ENCODE measurements around the gene SRPK2.
"Not testable (repeated sequence)": the region's sequence is repeated elsewhere in the genome, so short reads cannot be mapped to it uniquely, and the experiment has no call there.

The SRPK2 gene

GRCh38 chr7:105339404-105340323 lies 49.1 kb downstream of the SRPK2 start:
- no peak for DNase-seq (ENCODE audit: low read depth in 2 of 2)

GRCh38 chr7:105337529-105337928 lies 51.2 kb downstream of the SRPK2 start:
- no peak for DNase-seq (ENCODE audit: low read depth in 2 of 2)

GRCh38 chr7:105336009-105336408 lies 52.7 kb downstream of the SRPK2 start:
- DNase-seq (ENCODE audit: low read depth in 2 of 2): no peak

- DNase-seq (ENCODE audit: low read depth in 2 of 2): not testable (repeated sequence)
Observed at GRCh38 chr7:105332661-105333060, 56.1 kb downstream of the SRPK2 start.

DNA sequence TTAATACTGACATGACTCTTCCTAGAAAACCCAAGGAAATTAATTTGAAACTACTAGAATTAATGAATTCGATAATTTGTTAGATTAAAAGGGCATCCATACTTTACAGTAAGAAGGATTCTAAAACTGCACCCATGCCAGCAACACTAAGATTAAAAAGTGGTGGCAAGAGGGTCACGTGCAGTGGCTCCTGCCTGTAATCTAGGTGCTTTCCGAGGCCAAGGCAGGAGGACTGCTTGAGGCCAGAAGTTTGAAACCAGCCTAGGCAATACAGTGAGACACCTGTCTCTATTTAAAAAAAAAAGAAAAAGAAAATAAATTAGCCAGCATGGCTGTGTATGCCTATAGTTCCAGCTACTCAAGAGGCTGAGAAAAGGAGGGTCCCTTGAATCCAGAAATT lies 58.2 kb downstream of the SRPK2 start:
- no peak for DNase-seq (ENCODE audit: low read depth in 2 of 2)

DNA sequence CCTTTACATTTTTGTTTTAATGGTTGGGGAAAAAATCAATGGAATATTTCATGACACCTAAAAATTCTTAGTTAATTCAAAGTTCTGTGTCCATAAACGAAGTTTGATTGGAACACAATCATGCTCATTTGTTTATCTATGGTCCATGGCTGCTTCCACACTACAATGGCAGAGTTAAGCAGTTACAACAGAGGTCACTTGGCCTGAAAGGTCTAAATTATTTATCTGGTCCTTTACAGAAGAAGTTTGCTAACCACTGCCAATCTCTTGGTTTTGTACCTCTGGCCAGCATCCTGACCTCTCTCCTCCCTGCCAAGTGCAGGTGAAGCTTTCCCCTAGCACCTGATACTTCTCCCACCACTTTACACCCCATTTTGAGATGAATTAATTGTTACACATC lies 61.5 kb downstream of the SRPK2 start:
- no peak for DNase-seq (ENCODE audit: low read depth in 2 of 2)

DNA sequence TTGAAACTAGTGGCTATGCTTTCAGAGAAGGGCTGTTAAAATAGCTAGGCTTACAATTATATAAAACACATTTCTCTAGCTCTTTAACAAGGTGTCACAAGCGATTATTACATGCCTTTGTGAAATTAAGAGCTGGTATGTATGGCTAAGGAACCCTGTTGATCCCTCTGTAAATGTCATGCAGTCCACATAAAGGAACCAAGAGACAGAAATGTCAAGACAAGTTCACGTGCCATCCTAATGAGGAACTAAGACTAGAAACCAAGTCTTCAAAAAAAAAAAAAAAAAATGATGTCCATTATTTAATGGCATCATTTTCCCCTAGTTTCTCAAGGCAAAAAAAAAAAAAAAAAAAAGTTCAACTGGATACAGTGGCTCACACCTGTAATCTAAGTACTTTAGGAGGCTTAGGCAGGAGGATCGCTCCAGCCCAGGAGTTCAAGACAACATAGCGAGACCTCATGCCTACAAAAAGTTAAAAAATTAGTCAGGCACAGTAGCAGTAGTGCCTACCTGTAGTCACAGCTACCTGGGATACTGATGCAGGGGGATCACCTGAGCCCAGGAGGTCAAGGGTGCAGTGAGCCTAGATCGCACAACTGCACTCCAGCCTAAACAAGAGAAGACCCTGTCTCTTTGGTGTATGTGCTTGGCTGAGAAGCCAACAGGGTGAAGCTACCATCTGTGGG lies 63.4 kb downstream of the SRPK2 start:
- DNase-seq (ENCODE audit: low read depth in 2 of 2): no peak

- DNase-seq (ENCODE audit: low read depth in 2 of 2): not testable (repeated sequence)
Observed at GRCh38 chr7:105324606-105325005, 64.1 kb downstream of the SRPK2 start.

GRCh38 chr7:105323366-105323765 lies 65.4 kb downstream of the SRPK2 start:
- DNase-seq (ENCODE audit: low read depth in 2 of 2): no peak

DNA sequence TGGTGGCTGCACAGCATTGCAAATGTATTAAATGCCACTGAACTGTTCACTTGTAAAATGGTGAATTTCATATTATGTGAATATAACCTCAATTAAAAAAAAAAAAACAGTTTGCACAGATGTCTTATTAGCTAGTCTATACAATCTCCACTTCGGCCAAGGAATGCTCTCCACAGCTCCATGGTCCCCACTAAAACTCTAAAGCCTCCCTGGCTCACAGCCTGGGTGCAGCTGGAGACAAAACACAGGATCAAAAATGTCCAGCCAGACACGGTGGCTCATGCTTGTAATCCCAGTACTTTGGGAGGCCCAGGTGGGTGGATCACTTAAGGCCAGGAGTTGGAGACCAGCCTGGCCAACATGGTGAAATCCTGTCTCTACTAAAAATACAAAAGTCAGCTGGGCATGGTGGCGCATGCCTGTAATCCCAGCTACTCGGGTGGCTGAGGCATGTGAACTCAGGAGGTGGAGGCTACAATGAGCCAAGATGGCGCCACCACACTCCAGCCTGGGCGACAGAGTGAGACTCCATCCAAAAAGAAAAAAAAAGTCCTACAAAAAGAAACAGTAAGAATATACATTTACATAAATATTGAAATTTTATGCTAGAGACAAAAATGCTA lies 66.0 kb downstream of the SRPK2 start:
- no peak for DNase-seq (ENCODE audit: low read depth in 2 of 2)

DNA sequence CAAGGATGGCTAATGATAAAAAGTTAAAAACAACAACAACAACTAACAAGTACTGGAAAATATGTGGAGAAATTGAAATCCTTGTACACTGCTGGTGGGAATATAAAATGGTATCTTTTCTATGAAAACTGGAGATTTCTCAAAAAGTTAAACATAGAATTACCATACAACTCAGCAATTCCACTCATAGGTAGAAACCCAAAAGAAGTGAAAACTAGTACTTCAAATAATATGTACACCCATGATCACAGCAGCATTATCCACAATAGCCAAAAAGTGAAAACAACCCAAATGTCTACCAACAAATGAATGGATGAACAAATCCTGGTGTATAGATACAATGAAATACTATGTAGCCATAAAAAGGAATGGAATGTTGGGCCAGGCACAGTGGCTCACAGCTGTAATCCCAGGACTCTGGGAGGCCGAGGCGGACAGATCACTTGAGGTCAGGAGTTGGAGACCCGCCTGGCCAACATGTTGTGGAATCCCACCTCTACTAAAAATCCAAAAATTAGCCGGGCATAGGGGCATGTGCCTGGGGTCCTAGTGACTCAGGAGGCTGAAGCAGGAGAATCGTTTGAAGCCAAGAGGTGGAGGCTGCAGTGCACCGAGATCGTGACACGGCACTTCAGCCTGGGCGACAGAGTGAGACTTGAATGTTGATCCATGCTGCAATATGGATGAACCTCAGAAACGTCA lies 66.8 kb downstream of the SRPK2 start:
- no peak for DNase-seq (ENCODE audit: low read depth in 2 of 2)

- DNase-seq (ENCODE audit: low read depth in 2 of 2): no peak
Observed at GRCh38 chr7:105320896-105321295, 67.8 kb downstream of the SRPK2 start.

- no peak for DNase-seq (ENCODE audit: low read depth in 2 of 2)
Observed at GRCh38 chr7:105319578-105319977, 69.1 kb downstream of the SRPK2 start.

- no peak for DNase-seq (ENCODE audit: low read depth in 2 of 2)
Observed at GRCh38 chr7:105316578-105317344, 72.0 kb downstream of the SRPK2 start.

GRCh38 chr7:105315357-105315756 lies 73.4 kb downstream of the SRPK2 start:
- DNase-seq (ENCODE audit: low read depth in 2 of 2): no peak

GRCh38 chr7:105309235-105310169 lies 79.2 kb downstream of the SRPK2 start:
- DNase-seq (ENCODE audit: low read depth in 2 of 2): no peak

DNA sequence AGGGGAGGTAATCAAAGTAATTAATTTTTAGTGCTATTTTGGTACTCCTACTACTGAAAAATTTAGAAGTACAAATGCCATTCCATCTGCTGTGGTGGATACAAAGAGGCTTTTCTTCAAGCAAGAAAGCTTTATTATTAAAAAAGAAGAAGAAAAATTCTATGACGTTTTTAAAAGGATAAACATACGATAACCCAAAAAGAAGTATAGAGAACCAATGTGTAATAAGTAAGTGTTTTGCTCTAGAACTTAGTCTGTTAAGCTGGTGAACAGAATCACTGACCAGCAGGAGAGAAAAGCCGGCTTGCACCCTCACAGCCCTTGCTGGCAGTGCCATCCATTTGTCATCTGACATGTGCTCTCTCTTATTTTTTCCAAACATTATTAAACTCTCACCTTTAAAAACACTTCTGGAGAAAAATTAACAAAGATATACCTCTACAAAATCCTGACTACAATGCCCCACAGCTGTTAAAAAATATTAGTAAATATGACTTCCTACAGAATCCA lies 81.5 kb downstream of the SRPK2 start:
- no peak for DNase-seq (ENCODE audit: low read depth in 2 of 2)

- no peak for DNase-seq (ENCODE audit: low read depth in 2 of 2)
Observed at GRCh38 chr7:105306298-105306748, 82.4 kb downstream of the SRPK2 start.

DNA sequence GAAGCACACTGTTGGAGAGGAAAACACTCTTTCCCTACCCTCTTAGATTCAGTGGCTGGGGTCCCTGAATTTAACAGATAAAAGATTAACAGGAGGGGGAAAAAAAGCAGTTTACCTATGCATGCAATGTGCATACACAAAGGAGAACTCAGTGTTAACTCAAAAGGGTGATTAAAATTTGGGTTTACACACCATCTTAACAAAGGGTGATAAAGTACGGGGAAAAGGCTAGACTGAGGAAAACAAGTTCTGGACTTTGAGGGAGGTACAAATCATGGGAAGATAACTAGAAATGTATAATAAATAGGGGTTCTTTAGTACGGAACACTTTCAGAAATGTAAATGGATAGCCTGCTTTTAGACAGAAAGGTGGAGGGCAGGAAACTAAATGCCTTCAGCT lies 83.1 kb downstream of the SRPK2 start:
- no peak for DNase-seq (ENCODE audit: low read depth in 2 of 2)

Measured in stimulated activated CD8-positive, alpha-beta memory T cell treated with anti-CD3 and anti-CD28 coated beads, Interleukin-7, amount 100 ng/mL, for 1 hour (primary cell).